ENCODE measurements around the gene ADCY9. TPM values are rescaled to one million over a fixed set of nuclear protein-coding genes. Genes with fewer than 3 reads are reported as not detected.
A peak's percentile ranks its signal among the peaks of the same experiment; 100 is the strongest.

ADCY9 gene
- total and polyA plus RNA-seq, 2 experiments from 2014 or later = 1.9 to 21.9 TPM

DNA sequence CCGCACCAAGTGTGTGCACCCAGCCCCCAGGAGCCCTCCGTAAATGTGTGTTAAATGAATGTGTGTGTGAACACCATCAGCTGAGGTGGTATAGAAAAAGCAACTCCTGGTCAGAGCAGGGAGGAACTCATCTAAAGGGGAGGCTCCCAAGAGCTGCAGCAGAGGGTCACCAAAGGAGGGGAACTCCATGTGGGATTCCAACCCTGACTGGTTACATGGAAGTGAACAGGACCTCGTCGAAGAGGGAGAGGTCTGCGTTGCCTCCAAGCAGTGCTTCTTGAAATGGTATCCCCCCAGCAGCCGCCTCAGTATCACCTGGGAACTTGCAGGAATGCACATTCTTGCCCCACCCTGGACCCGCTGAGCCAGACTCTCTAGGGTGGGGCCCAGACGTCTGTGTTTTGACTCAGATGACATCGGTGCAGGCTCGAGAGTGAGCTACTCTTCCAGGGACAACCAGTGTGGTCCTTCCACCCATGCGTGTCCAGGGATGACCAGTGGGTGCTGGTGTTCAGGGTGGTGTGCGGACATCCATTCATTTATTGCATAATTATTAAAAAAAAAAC is 30.8 kb downstream of the ADCY9 start:
- in situ Hi-C loops (cut with MboI) = no loop called here
- H3K27ac ChIP-seq = no peak overlapping the region
- 67 to 73% methylated on average over 12 of the region's 12 CpGs for WGBS, 2 experiments (ENCODE audit: low coverage in 1 of 2, low lambda C conversion rate in 2 of 2, missing lambda C conversion rate in 2 of 2)

DNA sequence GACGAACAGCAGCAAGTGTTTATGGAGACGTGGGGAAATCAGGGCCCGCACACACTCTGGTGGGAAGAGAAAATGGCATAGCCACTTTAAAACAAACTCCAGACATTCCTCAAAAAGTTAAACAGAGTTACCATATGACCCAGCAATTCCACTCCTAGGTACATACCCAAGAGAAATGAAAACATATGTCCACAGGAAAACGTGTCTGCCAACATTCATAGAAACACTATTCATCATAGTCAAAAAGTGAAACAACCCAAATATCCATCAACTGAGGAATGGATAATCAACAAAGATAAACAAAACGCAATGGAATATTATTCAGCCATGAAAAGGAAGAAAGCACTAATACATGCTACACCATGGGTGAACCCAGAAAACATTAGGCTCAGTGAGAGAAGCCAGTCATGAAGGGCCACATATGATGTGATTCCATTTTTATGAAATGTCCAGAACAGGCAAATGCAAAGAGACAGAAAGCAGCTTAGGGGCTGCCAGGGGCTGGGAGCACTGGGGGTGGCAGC is 32.8 kb downstream of the ADCY9 start:
- Histone ChIP-seq H3K4me2 (ENCODE audit: unreplicated experiment) (no peak overlapping the region), H3K27ac (no peak overlapping the region), H3F3A (ENCODE audit: insufficient read depth) (no peaks in the 10 kb centered on the region), H3K9ac (no peak overlapping the region), H3K36me3 (ENCODE audit: low read depth) (no peaks in the 10 kb centered on the region), H3K4me1 (ENCODE audit: insufficient read depth) (no peaks in the 10 kb centered on the region), H3K4me3 (no peak overlapping the region), H4K20me1 (ENCODE audit: insufficient read depth) (no peaks in the 10 kb centered on the region), H3K79me2 (ENCODE audit: insufficient read depth) (no peaks in the 10 kb centered on the region; the same call in none of the 2 replicates), H3K9me2 (ENCODE audit: insufficient read depth) (no peaks in the 10 kb centered on the region), H3K9me3 (ENCODE audit: low read depth) (no peaks in the 10 kb centered on the region), H2AFZ (no peak overlapping the region), H3K27me3 (replicated peaks; ENCODE audit: insufficient read depth) (no peaks in the 10 kb centered on the region)
- no peak for DNase-seq
- in situ Hi-C loops (cut with MboI) = no loop called here
- 97% methylated on average over 5 of the region's 5 CpGs for WGBS, 2 experiments (ENCODE audit: low coverage in 1 of 2, low lambda C conversion rate in 2 of 2, missing lambda C conversion rate in 2 of 2)
- TF ChIP-seq EZH2 (IDR thresholded peaks at IDR 0.05; ENCODE audit: insufficient read depth, poor library complexity, severe bottlenecking) = no peak
- no peak for TF ChIP-seq EZH2phosphoT487 (IDR thresholded peaks at IDR 0.05; ENCODE audit: insufficient read depth, low read depth)

More for the DNA sequence above, 30.8 kb downstream of the ADCY9 start:
- H3K79me2 ChIP-seq (ENCODE audit: insufficient read depth) = peaks cover 2% of the 10 kb centered on the region; the same call in 1 of the 2 replicates
- H3K36me3 ChIP-seq (ENCODE audit: low read depth) = no peaks in the 10 kb centered on the region
- H3K9me2 ChIP-seq (ENCODE audit: insufficient read depth) = no peaks in the 10 kb centered on the region
- H3K4me2 ChIP-seq (ENCODE audit: unreplicated experiment) = no peak overlapping the region
- no peak overlapping the region for H3K9ac ChIP-seq
- H2AFZ ChIP-seq = no peak overlapping the region
- no peaks in the 10 kb centered on the region for H3F3A ChIP-seq (ENCODE audit: insufficient read depth)
- TF ChIP-seq EZH2 (IDR thresholded peaks at IDR 0.05; ENCODE audit: insufficient read depth, poor library complexity, severe bottlenecking) (no peak), EZH2phosphoT487 (IDR thresholded peaks at IDR 0.05; ENCODE audit: insufficient read depth, low read depth) (no peak)
- H3K4me3 ChIP-seq = no peak overlapping the region
- H3K9me3 ChIP-seq (ENCODE audit: low read depth) = no peaks in the 10 kb centered on the region
- peaks cover 5% of the 10 kb centered on the region for H3K4me1 ChIP-seq (ENCODE audit: insufficient read depth)
- no peak for DNase-seq
- H4K20me1 ChIP-seq (ENCODE audit: insufficient read depth) = no peaks in the 10 kb centered on the region
- H3K27me3 ChIP-seq (replicated peaks; ENCODE audit: insufficient read depth) = no peaks in the 10 kb centered on the region

DNA sequence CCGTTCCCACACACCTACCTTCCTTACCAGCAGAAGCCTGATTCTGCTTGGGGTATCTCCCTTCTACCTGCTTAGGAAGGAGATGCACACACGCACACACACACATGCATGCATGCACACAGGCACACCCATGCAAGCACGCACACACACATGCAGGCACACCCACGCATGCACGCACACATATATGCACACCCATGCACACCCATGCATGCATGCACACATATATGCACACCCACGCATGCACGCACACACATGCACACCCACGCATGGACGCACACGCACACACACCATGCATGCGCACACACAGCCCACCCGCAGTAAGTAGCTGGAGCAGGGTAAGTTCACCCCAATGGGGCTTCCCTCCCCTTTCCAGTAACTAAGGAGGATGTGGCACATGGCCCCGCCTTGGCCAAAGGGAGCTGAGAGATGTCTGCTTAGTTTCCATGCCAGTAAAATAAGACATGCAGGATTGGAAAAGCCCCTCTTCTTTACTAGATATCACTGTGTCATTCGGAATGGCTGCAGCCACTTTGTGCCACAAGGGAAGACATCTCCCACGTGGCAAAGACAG is 33.7 kb downstream of the ADCY9 start:
- Histone ChIP-seq H3K4me2 (ENCODE audit: unreplicated experiment) (no peak overlapping the region), H3K4me1 (ENCODE audit: insufficient read depth) (no peaks in the 10 kb centered on the region), H3K27me3 (replicated peaks; ENCODE audit: insufficient read depth) (no peaks in the 10 kb centered on the region), H3K9ac (no peak overlapping the region), H3K27ac (no peak overlapping the region), H3K9me3 (ENCODE audit: low read depth) (no peaks in the 10 kb centered on the region), H3K9me2 (ENCODE audit: insufficient read depth) (no peaks in the 10 kb centered on the region), H3K36me3 (ENCODE audit: low read depth) (no peaks in the 10 kb centered on the region), H3K79me2 (ENCODE audit: insufficient read depth) (peaks cover 4% of the 10 kb centered on the region), H2AFZ (no peak overlapping the region), H3K4me3 (no peak overlapping the region), H4K20me1 (ENCODE audit: insufficient read depth) (no peaks in the 10 kb centered on the region), H3F3A (ENCODE audit: insufficient read depth) (no peaks in the 10 kb centered on the region)
- WGBS, 2 experiments (ENCODE audit: low coverage in 1 of 2, low lambda C conversion rate in 2 of 2, missing lambda C conversion rate in 2 of 2) = 79 to 83% methylated on average over 15 of the region's 15 CpGs
- no peak for TF ChIP-seq EZH2phosphoT487 (IDR thresholded peaks at IDR 0.05; ENCODE audit: insufficient read depth, low read depth)
- no peak for TF ChIP-seq EZH2 (IDR thresholded peaks at IDR 0.05; ENCODE audit: insufficient read depth, poor library complexity, severe bottlenecking)
- in situ Hi-C loops (cut with MboI) = no loop called here
- DNase-seq = no peak

DNA sequence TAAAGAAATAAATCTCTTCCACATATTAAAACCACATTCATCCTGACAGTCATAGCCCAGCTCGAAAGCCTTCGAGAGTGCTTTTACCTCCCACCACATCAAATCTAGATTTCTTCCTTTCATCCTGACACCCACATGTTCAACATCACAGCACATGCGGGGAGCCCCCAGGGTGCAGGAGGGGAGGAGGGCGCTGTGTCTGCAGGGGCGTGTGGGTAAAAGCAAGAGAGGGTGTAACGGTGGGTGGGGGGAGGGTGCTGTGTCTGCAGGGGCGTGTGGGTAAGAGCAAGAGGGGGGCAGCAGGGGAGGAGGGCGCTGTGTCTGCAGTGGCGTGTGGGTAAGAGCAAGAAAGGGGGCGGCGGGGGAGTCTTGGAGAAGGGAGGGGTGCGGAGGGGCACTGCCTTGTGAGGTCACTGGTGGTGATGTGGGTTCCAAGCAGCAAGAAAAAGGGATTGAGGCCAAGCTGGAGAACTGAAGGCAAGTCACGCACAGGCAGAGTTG is 34.7 kb downstream of the ADCY9 start:
- no peak overlapping the region for H3K27ac ChIP-seq
- peaks cover 4% of the 10 kb centered on the region for H3K79me2 ChIP-seq (ENCODE audit: insufficient read depth)
- WGBS, 2 experiments (ENCODE audit: low coverage in 1 of 2, low lambda C conversion rate in 2 of 2, missing lambda C conversion rate in 2 of 2) = 31 to 39% methylated on average over 7 to 13 of the region's 13 CpGs
- H3K27me3 ChIP-seq (replicated peaks; ENCODE audit: insufficient read depth) = no peaks in the 10 kb centered on the region
- H3K9me3 ChIP-seq (ENCODE audit: low read depth) = no peaks in the 10 kb centered on the region
- H3K9ac ChIP-seq = no peak overlapping the region
- no peak overlapping the region for H3K4me2 ChIP-seq (ENCODE audit: unreplicated experiment)
- TF ChIP-seq EZH2phosphoT487 (IDR thresholded peaks at IDR 0.05; ENCODE audit: insufficient read depth, low read depth) (no peak), EZH2 (IDR thresholded peaks at IDR 0.05; ENCODE audit: insufficient read depth, poor library complexity, severe bottlenecking) (no peak)
- no peaks in the 10 kb centered on the region for H4K20me1 ChIP-seq (ENCODE audit: insufficient read depth)
- in situ Hi-C loops (cut with MboI) = no loop called here
- no peaks in the 10 kb centered on the region for H3F3A ChIP-seq (ENCODE audit: insufficient read depth)
- H3K4me3 ChIP-seq = no peak overlapping the region
- no peaks in the 10 kb centered on the region for H3K9me2 ChIP-seq (ENCODE audit: insufficient read depth)
- H3K36me3 ChIP-seq (ENCODE audit: low read depth) = no peaks in the 10 kb centered on the region
- no peak overlapping the region for H2AFZ ChIP-seq
- H3K4me1 ChIP-seq (ENCODE audit: insufficient read depth) = no peaks in the 10 kb centered on the region
- DNase-seq = peak; percentile 59
